ENCODE data around the gene TWF1. TPM values are rescaled to one million over a fixed set of nuclear protein-coding genes. Genes with fewer than 3 reads are reported as not detected.
A peak's percentile ranks its signal among the peaks of the same experiment; 100 is the strongest.

The TWF1 gene
- total and polyA plus RNA-seq, 2 of the 8 experiments (the other 6 are each of a cell fraction or from before 2014, with no cell fraction given) = 7.6 to 27.9 TPM

GRCh38 chr12:43750814-43751213 lies 55.3 kb downstream of the TWF1 start:
- Histone ChIP-seq H3K18ac (ENCODE audit: extremely low read depth, low read length) (no peak overlapping the region), H2BK5ac (ENCODE audit: low read depth, low read length) (no peak overlapping the region), H4K91ac (replicated peaks; ENCODE audit: insufficient read length, low read length) (no peak overlapping the region), H3K23ac (ENCODE audit: insufficient read length) (no peak overlapping the region), H3K9ac (replicated peaks in 1 of 4; ENCODE audit: extremely low read depth in 1 of 4, low read depth in 3 of 4, low read length in 3 of 4) (no peak overlapping the region), H3K56ac (replicated peaks; ENCODE audit: insufficient read length, low read depth, low read length) (no peak overlapping the region), H3K4ac (replicated peaks; ENCODE audit: insufficient read length, low read depth, low read length) (no peak overlapping the region), H2AK5ac (ENCODE audit: low read depth, low read length) (no peak overlapping the region), H3K4me1 (replicated peaks in 1 of 4; ENCODE audit: control insufficient read depth in 3 of 4, insufficient read depth in 4 of 4, low read length in 3 of 4) (no peaks in the 10 kb centered on the region), H4K20me1 (replicated peaks in 1 of 2; ENCODE audit: control insufficient read depth in 1 of 2, insufficient read depth in 2 of 2, low read length in 2 of 2) (no peaks in the 10 kb centered on the region), H3K27me3 (replicated peaks in 1 of 4; ENCODE audit: control insufficient read depth in 3 of 4, extremely low read depth in 1 of 4, insufficient read depth in 3 of 4, low read length in 3 of 4) (no peaks in the 10 kb centered on the region), H3K36me3 (ENCODE audit: control insufficient read depth in 2 of 4, insufficient read depth in 4 of 4, low read length in 3 of 4) (peaks cover 0 to 8% (median 1%) of the 10 kb centered on the region in 4 experiments; a peak in 2 of 8 replicates), H2AFZ (ENCODE audit: low read length) (no peak overlapping the region), H2BK120ac (replicated peaks; ENCODE audit: low read depth, low read length) (no peak overlapping the region), H3K27ac (ENCODE audit: low read depth, low read length) (no peak overlapping the region), H3K79me2 (ENCODE audit: control insufficient read depth in 1 of 2, insufficient read depth in 2 of 2, low read length in 2 of 2) (no peaks in the 10 kb centered on the region), H3K4me3 (ENCODE audit: extremely low read depth in 1 of 4, insufficient read depth in 2 of 4, low read depth in 3 of 4, low read length in 4 of 4) (no peak overlapping the region), H3K23me2 (ENCODE audit: low read depth, low read length) (no peaks in the 10 kb centered on the region), H4K8ac (ENCODE audit: extremely low read depth, insufficient read depth, low read length) (no peak overlapping the region), H3K79me1 (ENCODE audit: low read depth, low read length) (no peaks in the 10 kb centered on the region), H3K14ac (ENCODE audit: insufficient read length) (no peak overlapping the region), H3K9me3 (ENCODE audit: insufficient read depth in 2 of 2, low read depth in 1 of 2, low read length in 1 of 2) (no peaks in the 10 kb centered on the region), H4K5ac (ENCODE audit: insufficient read length, low read depth, low read length) (no peak overlapping the region), H3K4me2 (ENCODE audit: insufficient read depth in 1 of 2, low read depth in 2 of 2, low read length in 2 of 2) (no peak overlapping the region), H2BK20ac (ENCODE audit: low read length) (no peak overlapping the region), H2BK15ac (ENCODE audit: low read length) (no peak overlapping the region), H2BK12ac (ENCODE audit: low read depth, low read length) (no peak overlapping the region)
- ChIA-PET CTCF (ENCODE audit: partially characterized antibody) (no interaction called here), POLR2A (ENCODE audit: partially characterized antibody) (no interaction called here)
- peak; percentile 80 for TF ChIP-seq CEBPB (IDR thresholded peaks at IDR 0.05; ENCODE audit: low read depth, low read length)
- no peak for TF ChIP-seq RFX5 (IDR thresholded peaks at IDR 0.05; ENCODE audit: borderline replicate concordance, low read depth, low read length)
- DNase-seq (ENCODE audit: low read depth in 1 of 2, low spot score in 2 of 2) = no peak
- WGBS, 2 experiments (ENCODE audit: extremely low coverage in 1 of 2, insufficient coverage in 1 of 2, insufficient read length in 1 of 2, insufficient replicate concordance in 2 of 2, low coverage in 1 of 2, low lambda C conversion rate in 2 of 2, missing lambda C conversion rate in 1 of 2) = 94% methylated on average over 3 of the region's 3 CpGs; no CpG with 5 or more reads in 1 of the 2 experiments
- no peak for FAIRE-seq

All from H1 (cell line).